Stomach (tissue), 4 donors: ENCODE measurements around the gene USB1.
"Not testable (repeated sequence)": the region's sequence is repeated elsewhere in the genome, so short reads cannot be mapped to it uniquely, and the experiment has no call there.

Experiments used
- CTCF ChIP-seq, 7 experiments: fragments of 450-650 bp in 4 of 7; fragments of 200-600 bp in 3 of 7; sonication (generic) in 3 of 7; IDR thresholded peaks; one replicate each; pipeline ENCODE4 v1.5.1; 2016 to 2019; ENCODE audit warnings: antibody characterized with exemption in 7 of 7, control low read depth in 2 of 7, mild to moderate bottlenecking in 1 of 7
- POLR2A ChIP-seq, 4 donors: fragments of 450-650 bp; IDR thresholded peaks; one replicate each; pipeline ENCODE4 v1.6.1; 2016; ENCODE audit warnings: antibody characterized with exemption in 4 of 4, control low read depth in 2 of 4, mild to moderate bottlenecking in 1 of 4, moderate library complexity in 1 of 4
- POLR2AphosphoS5 ChIP-seq, 3 donors: sonication (generic); formaldehyde crosslinking; IDR thresholded peaks; one replicate each; pipeline ENCODE4 v1.6.1; 2016; ENCODE audit warnings: antibody characterized with exemption in 3 of 3

- TF ChIP-seq POLR2AphosphoS5, CTCF, POLR2A (IDR thresholded peaks at IDR 0.05): not testable (repeated sequence)
These were observed 23.1 kb upstream of the USB1 start for GRCh38 chr16:57978070-57978465.
